Panc1 (cell line): ENCODE data around the gene OPN4. TPM values are rescaled to one million over a fixed set of nuclear protein-coding genes. Genes with fewer than 3 reads are reported as not detected.

Experiments used
- ATAC-seq: fragments of 200-7000 bp; cut with Tn5 transposase; 2 replicates; pipeline ENCODE4 v1.9.1; 2020; ENCODE audit warnings: mild to moderate bottlenecking, moderate library complexity
- BruUV-seq: library from RNA; stranded (reverse); fragments of 400-500 nt; replicated peaks from 2 replicates; lab custom pipeline; 2021; lab: Mats Ljungman, UMichigan
- CTCF ChIA-PET: fragments of 300-600 bp; sonication (Branson Sonifier 250); formaldehyde crosslinking; loops from one replicate; lab custom pipeline; 2022; ENCODE audit warnings: antibody characterized with exemption; lab: Charles Lee
- POLR2A ChIA-PET: fragments of 300-600 bp; sonication (Branson Sonifier 250); formaldehyde crosslinking; loops from one replicate; lab custom pipeline; 2022; ENCODE audit warnings: antibody characterized with exemption; lab: Charles Lee
- DNase-seq: peaks from one replicate; pipeline ENCODE4 v3.0.0-alpha.2; 2010; ENCODE audit warnings: low read depth, low spot score
- H3K27ac ChIP-seq: 2 replicates; pipeline ENCODE4 v1.5.1; 2011; ENCODE audit warnings: mild to moderate bottlenecking, low read length, inconsistent platforms
- H3K27me3 ChIP-seq: fragments of 200-500 bp; sonication (Bioruptor generic); 2 replicates; pipeline ENCODE4 v1.6.0; 2014; ENCODE audit warnings: low read length, inconsistent platforms; ENCODE audit not compliant: control insufficient read depth, insufficient read depth
- H3K36me3 ChIP-seq: fragments of 200-500 bp; sonication (Bioruptor generic); 2 replicates; pipeline ENCODE4 v1.5.1; 2014; ENCODE audit warnings: inconsistent platforms, mild to moderate bottlenecking, low read length, moderate library complexity; ENCODE audit not compliant: control insufficient read depth, insufficient read depth
- H3K4me1 ChIP-seq: 2 replicates; pipeline ENCODE4 v1.5.1; 2011; ENCODE audit warnings: inconsistent platforms, mild to moderate bottlenecking, low read length, moderate library complexity; ENCODE audit not compliant: control insufficient read depth, insufficient read depth
- H3K4me3 ChIP-seq, 2 experiments: 2 replicates each; pipeline ENCODE4 v1.5.1; 2011 to 2012; ENCODE audit warnings: low read depth in 2 of 2, low read length in 2 of 2, mild to moderate bottlenecking in 2 of 2, inconsistent platforms in 1 of 2, moderate library complexity in 1 of 2
- H3K9me3 ChIP-seq: fragments of 200-500 bp; sonication (Bioruptor generic); 2 replicates; pipeline ENCODE4 v1.5.1; 2014; ENCODE audit warnings: low read depth, mild to moderate bottlenecking, inconsistent platforms, low read length, moderate library complexity; ENCODE audit not compliant: control insufficient read depth, insufficient read depth
- POLR2AphosphoS5 ChIP-seq: IDR thresholded peaks from 2 replicates; pipeline ENCODE4 v1.6.1; 2012; ENCODE audit warnings: mild to moderate bottlenecking, low read depth, low read length, moderate library complexity
- SIN3A ChIP-seq: IDR thresholded peaks from 2 replicates; pipeline ENCODE4 v1.6.1; 2012; ENCODE audit warnings: low read depth, mild to moderate bottlenecking, low read length, moderate library complexity, borderline replicate concordance; ENCODE audit not compliant: insufficient read depth
- TCF7L2 ChIP-seq: IDR thresholded peaks from 2 replicates; pipeline ENCODE4 v1.6.1; 2011; ENCODE audit warnings: mild to moderate bottlenecking, low read depth, low read length, inconsistent platforms
- in situ Hi-C: cut with HindIII; loops from 2 replicates; pipeline ENCODE4 v1.10.0; 2016; ENCODE audit warnings: low sequenced_read_pairs, low pct_unique_long_range_greater_than_20kb
- intact Hi-C: fragments of 100-400 bp; cut with micrococcal nuclease; formaldehyde crosslinking; loops from one replicate; pipeline ENCODE4 v1.10.0; 2022; ENCODE audit not compliant: unreplicated experiment
- total RNA-seq: library from RNA; stranded (reverse); gene quantifications from one replicate; pipeline ENCODE4 v1.2.1, GENCODE V29; 2021; ENCODE audit not compliant: unreplicated experiment
- TF ChIP-seq, protein P1 (sequence below): fragments of 450-650 bp; IDR thresholded peaks from 2 replicates; pipeline ENCODE4 v1.5.1; 2017; ENCODE audit warnings: mild to moderate bottlenecking
- TF ChIP-seq, protein P2 (sequence below), 2 experiments: IDR thresholded peaks; 2 replicates each; pipeline ENCODE4 v1.6.1; 2011 to 2012; ENCODE audit warnings: low read depth in 2 of 2, control low read depth in 1 of 2, low read length in 1 of 2, mild to moderate bottlenecking in 1 of 2, moderate library complexity in 1 of 2; ENCODE audit not compliant: insufficient read depth in 1 of 2

Gene OPN4
- total RNA-seq, 1 experiment from 2014 or later = not detected

DNA sequence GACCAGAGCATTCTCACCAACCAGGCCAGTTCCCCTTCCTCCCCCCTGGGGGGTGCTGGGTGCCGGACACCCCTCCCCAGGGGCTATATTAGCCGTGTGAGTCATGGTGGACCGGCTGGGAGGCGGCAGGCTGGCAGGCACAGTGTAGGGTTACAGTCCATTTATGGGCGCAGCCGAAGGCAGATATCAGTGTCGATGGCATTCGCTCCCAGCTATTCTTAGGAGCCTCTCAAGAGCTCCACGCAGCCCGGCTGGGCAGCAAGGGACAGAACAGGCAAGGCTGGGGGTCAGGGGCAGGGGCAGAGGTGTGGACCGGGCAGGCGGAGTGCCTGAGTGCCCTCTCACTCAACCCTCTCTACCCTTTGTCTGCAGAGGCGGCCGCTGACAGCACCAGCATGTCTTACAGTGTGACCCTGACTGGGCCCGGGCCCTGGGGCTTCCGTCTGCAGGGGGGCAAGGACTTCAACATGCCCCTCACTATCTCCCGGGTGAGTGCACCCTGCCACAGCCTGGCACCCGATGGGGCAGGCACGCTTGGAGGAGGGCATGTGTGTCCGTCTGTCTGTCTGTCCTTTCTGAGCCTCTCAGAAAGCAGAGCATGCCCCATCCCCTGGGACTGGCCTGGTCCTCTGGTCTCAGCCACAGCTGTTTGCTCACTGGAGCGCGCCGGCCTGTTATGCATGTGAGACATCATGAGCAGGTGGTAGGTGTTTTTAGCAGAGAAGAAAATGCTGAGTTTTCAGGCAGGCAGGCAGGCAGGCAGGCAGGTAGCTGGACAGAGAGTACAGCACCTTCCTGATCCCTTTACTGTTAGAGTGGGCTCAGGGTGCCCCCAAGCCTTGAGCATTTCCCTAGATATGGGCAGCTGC lies 14.2 kb downstream of the OPN4 start, which contains the start of gene LDB3:
Gene LDB3, plus strand, starts transcription at position 215 of the 869 bp plus-strand sequence. Its CDS starts 181 bp downstream, at position 396.
- in situ Hi-C loops = no loop called here
- ChIA-PET CTCF (no interaction called here), POLR2A (no interaction called here)
- DNase-seq (no peak), ATAC-seq (no peak)
- Histone ChIP-seq H3K4me1 (peaks cover 4% of the 10 kb centered on the region; the same call in 1 of the 2 replicates), H3K4me3 (no peak within 1 kb of the TSS), H3K27me3 (no peaks in the 10 kb centered on the region), H3K36me3 (no peaks in the 10 kb centered on the region), H3K27ac (no peak within 1 kb of the TSS), H3K9me3 (no peaks in the 10 kb centered on the region)
- intact Hi-C loops = no loop called here
- no TSS peak for BruUV-seq
- TF ChIP-seq POLR2AphosphoS5 = no peak
- TF ChIP-seq SIN3A = no peak
- TF ChIP-seq, protein P1, sequence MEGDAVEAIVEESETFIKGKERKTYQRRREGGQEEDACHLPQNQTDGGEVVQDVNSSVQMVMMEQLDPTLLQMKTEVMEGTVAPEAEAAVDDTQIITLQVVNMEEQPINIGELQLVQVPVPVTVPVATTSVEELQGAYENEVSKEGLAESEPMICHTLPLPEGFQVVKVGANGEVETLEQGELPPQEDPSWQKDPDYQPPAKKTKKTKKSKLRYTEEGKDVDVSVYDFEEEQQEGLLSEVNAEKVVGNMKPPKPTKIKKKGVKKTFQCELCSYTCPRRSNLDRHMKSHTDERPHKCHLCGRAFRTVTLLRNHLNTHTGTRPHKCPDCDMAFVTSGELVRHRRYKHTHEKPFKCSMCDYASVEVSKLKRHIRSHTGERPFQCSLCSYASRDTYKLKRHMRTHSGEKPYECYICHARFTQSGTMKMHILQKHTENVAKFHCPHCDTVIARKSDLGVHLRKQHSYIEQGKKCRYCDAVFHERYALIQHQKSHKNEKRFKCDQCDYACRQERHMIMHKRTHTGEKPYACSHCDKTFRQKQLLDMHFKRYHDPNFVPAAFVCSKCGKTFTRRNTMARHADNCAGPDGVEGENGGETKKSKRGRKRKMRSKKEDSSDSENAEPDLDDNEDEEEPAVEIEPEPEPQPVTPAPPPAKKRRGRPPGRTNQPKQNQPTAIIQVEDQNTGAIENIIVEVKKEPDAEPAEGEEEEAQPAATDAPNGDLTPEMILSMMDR = no peak
- TF ChIP-seq TCF7L2 = no peak
- TF ChIP-seq, protein P2, sequence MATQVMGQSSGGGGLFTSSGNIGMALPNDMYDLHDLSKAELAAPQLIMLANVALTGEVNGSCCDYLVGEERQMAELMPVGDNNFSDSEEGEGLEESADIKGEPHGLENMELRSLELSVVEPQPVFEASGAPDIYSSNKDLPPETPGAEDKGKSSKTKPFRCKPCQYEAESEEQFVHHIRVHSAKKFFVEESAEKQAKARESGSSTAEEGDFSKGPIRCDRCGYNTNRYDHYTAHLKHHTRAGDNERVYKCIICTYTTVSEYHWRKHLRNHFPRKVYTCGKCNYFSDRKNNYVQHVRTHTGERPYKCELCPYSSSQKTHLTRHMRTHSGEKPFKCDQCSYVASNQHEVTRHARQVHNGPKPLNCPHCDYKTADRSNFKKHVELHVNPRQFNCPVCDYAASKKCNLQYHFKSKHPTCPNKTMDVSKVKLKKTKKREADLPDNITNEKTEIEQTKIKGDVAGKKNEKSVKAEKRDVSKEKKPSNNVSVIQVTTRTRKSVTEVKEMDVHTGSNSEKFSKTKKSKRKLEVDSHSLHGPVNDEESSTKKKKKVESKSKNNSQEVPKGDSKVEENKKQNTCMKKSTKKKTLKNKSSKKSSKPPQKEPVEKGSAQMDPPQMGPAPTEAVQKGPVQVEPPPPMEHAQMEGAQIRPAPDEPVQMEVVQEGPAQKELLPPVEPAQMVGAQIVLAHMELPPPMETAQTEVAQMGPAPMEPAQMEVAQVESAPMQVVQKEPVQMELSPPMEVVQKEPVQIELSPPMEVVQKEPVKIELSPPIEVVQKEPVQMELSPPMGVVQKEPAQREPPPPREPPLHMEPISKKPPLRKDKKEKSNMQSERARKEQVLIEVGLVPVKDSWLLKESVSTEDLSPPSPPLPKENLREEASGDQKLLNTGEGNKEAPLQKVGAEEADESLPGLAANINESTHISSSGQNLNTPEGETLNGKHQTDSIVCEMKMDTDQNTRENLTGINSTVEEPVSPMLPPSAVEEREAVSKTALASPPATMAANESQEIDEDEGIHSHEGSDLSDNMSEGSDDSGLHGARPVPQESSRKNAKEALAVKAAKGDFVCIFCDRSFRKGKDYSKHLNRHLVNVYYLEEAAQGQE (IDR thresholded peaks at IDR 0.05; ENCODE audit: insufficient read depth in 1 of 2, low read depth in 2 of 2, low read length in 1 of 2) = no peak

DNA sequence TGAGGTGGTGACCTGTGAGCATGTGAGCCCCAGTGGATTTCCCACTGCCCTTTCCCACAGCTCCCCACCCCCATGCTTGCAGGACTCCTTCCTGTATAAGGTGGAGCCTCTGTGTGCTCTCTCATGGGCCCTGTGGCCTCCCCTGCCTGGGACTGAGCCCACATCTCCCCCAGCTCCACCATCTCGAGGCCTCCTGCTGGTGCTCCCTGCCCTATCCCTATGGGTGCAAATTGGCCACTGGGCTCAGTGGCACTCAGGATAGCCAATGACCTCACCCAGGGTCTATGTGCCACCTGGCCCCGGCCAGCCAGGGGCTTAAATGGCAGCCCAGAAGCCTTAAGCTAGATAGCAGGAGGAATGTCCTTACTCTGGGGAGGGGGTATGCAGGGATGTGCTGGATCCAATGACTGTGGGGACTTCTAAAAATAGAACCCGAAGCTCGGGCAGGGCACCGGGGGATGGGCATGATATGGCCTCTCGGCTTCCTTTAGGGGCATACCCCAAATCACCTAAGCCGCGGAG lies 16.0 kb downstream of the OPN4 start:
- no peaks in the 10 kb centered on the region for H3K27me3 ChIP-seq
- H3K4me3 ChIP-seq = no peak overlapping the region
- intact Hi-C loops = no loop called here
- peaks cover 4% of the 10 kb centered on the region for H3K4me1 ChIP-seq
- no peak overlapping the region for H3K27ac ChIP-seq
- ChIA-PET POLR2A (no interaction called here), CTCF (no interaction called here)
- no peaks in the 10 kb centered on the region for H3K36me3 ChIP-seq
- in situ Hi-C loops = no loop called here
- no peaks in the 10 kb centered on the region for H3K9me3 ChIP-seq
- TF ChIP-seq, protein P2 (IDR thresholded peaks at IDR 0.05; ENCODE audit: insufficient read depth in 1 of 2, low read depth in 2 of 2, low read length in 1 of 2) = no peak
- TF ChIP-seq, protein P1 = no peak
- no TSS peak for BruUV-seq
- ATAC-seq = no peak
- no peak for DNase-seq
